HepG2 (cell line): Measurements from ENCODE around the gene ESR1. TPM values are rescaled to one million over a fixed set of nuclear protein-coding genes. Genes with fewer than 3 reads are reported as not detected.

Source experiments
- ATAC-seq: fragments of 200-7000 bp; cut with Tn5 transposase; 3 replicates; pipeline ENCODE4 v1.9.1; 2020; ENCODE audit warnings: mild to moderate bottlenecking, moderate library complexity
- BruUV-seq: library from RNA; stranded (reverse); fragments of 400-500 nt; replicated peaks from 2 replicates; lab custom pipeline; 2021; lab: Mats Ljungman, UMichigan
- CTCF ChIA-PET: fragments of 300-600 bp; formaldehyde crosslinking; extraction: SDS; loops from one replicate; lab custom pipeline; 2021; ENCODE audit warnings: low total read pairs, inconsistent platforms, low intra/inter-chr PET ratio; lab: Yijun Ruan, JAX
- POLR2A ChIA-PET: fragments of 350-600 bp; sonication (Branson Sonifier 250); formaldehyde crosslinking; loops from one replicate; lab custom pipeline; 2020; ENCODE audit warnings: antibody characterized with exemption, inconsistent platforms; lab: Yijun Ruan, JAX
- DNase-seq: peaks from one replicate; pipeline ENCODE4 v3.0.0-alpha.2; 2015; ENCODE audit warnings: low spot score
- FAIRE-seq: peaks from 3 replicates; lab custom pipeline; 2011; peaks lifted over from hg19 to GRCh38; lab: Jason Lieb, UNC
- H2AFZ ChIP-seq: one replicate; pipeline ENCODE4 v1.6.1; 2011; ENCODE audit warnings: low read length, inconsistent platforms
- H3K27ac ChIP-seq: fragments of 300-600 bp; 3 replicates; pipeline ENCODE4 v1.8.0; 2011; ENCODE audit warnings: mixed run types, mild to moderate bottlenecking, mixed read lengths, low read length, inconsistent platforms; ENCODE audit not compliant: insufficient read depth; ENCODE audit errors: extremely low read length
- H3K27me3 ChIP-seq, 2 experiments: fragments of 200-600 bp in 1 of 2; 2 replicates in 1 of 2; 3 replicates in 1 of 2; pipeline versions ENCODE4 v1.6.0 to v1.8.0; 2011; ENCODE audit warnings: low read length in 2 of 2, mild to moderate bottlenecking in 2 of 2, moderate library complexity in 2 of 2, inconsistent platforms in 1 of 2; ENCODE audit not compliant: insufficient read depth in 2 of 2, control insufficient read depth in 1 of 2
- H3K36me3 ChIP-seq, 2 experiments: fragments of 200-600 bp in 1 of 2; replicated peaks in 1 of 2; 2 replicates in 1 of 2; 3 replicates in 1 of 2; pipeline versions ENCODE4 v1.5.1 to v1.8.0; 2011; ENCODE audit warnings: low read length in 2 of 2, inconsistent platforms in 1 of 2; ENCODE audit not compliant: insufficient read depth in 2 of 2, control insufficient read depth in 1 of 2
- H3K4me1 ChIP-seq: 2 replicates; pipeline ENCODE4 v1.5.1; 2012; ENCODE audit warnings: low read length, inconsistent platforms; ENCODE audit not compliant: insufficient read depth
- H3K4me2 ChIP-seq: 2 replicates; pipeline ENCODE4 v1.6.0; 2011; ENCODE audit warnings: low read depth, low read length, inconsistent platforms
- H3K4me3 ChIP-seq, 3 experiments: fragments of 200-600 bp in 1 of 3; sonication (generic), shearing (Covaris generic) in 1 of 3; replicated peaks in 1 of 3; 2 replicates each; pipeline ENCODE4 v1.5.1; 2011 to 2016; ENCODE audit warnings: low read length in 3 of 3, inconsistent platforms in 2 of 3, low read depth in 2 of 3, mild to moderate bottlenecking in 2 of 3, control low read depth in 1 of 3, mixed read lengths in 1 of 3; ENCODE audit not compliant: insufficient read depth in 1 of 3
- H3K79me2 ChIP-seq: one replicate; pipeline ENCODE4 v1.6.1; 2011; ENCODE audit warnings: low read length, inconsistent platforms; ENCODE audit not compliant: insufficient read depth
- H3K9ac ChIP-seq: 2 replicates; pipeline ENCODE4 v1.6.0; 2011; ENCODE audit warnings: mild to moderate bottlenecking, low read depth, low read length, inconsistent platforms; ENCODE audit not compliant: insufficient read depth
- H3K9me3 ChIP-seq: 2 replicates; pipeline ENCODE4 v1.5.1; 2012; ENCODE audit warnings: mild to moderate bottlenecking, low read length
- H4K20me1 ChIP-seq: 2 replicates; pipeline ENCODE4 v1.6.0; 2011; ENCODE audit warnings: inconsistent platforms, mild to moderate bottlenecking, low read length, moderate library complexity; ENCODE audit not compliant: insufficient read depth
- EZH2 ChIP-seq: conservative IDR thresholded peaks from 2 replicates; pipeline ENCODE4 v1.6.1; 2012; ENCODE audit warnings: mild to moderate bottlenecking, low read depth, low read length, moderate library complexity
- GTF3A ChIP-seq: sonication (generic); formaldehyde crosslinking; conservative IDR thresholded peaks from 2 replicates; pipeline ENCODE4 v1.4.0; 2020; ENCODE audit warnings: mild to moderate bottlenecking, missing genetic modification reagents
- HDAC6 ChIP-seq: fragments of 200-600 bp; sonication (generic); IDR thresholded peaks from 2 replicates; pipeline ENCODE4 v1.7.0; 2017; ENCODE audit warnings: mild to moderate bottlenecking, antibody characterized with exemption, low read length, low read depth
- HNF4A ChIP-seq: sonication (generic); formaldehyde crosslinking; IDR thresholded peaks from 2 replicates; pipeline ENCODE4 v1.4.0; 2020; ENCODE audit warnings: missing genetic modification reagents
- HOXA3 ChIP-seq: sonication (generic); formaldehyde crosslinking; IDR thresholded peaks from 2 replicates; pipeline ENCODE4 v1.5.0; 2020; ENCODE audit warnings: missing genetic modification reagents
- IKZF1 ChIP-seq: fragments of 450-650 bp; IDR thresholded peaks from 2 replicates; pipeline ENCODE4 v1.7.1; 2016
- MAFF ChIP-seq: IDR thresholded peaks from 2 replicates; pipeline ENCODE4 v1.6.1; 2011; ENCODE audit warnings: low read depth, low read length, improper control_type of control experiment
- MLLT10 ChIP-seq: sonication (generic); formaldehyde crosslinking; IDR thresholded peaks from 2 replicates; pipeline ENCODE4 v1.4.0; 2020; ENCODE audit warnings: missing genetic modification reagents
- MXI1 ChIP-seq: IDR thresholded peaks from 3 replicates; pipeline ENCODE4 v1.6.1; 2012; ENCODE audit warnings: low read depth, low read length, inconsistent platforms, borderline replicate concordance
- MYNN ChIP-seq: sonication (generic); formaldehyde crosslinking; IDR thresholded peaks from 2 replicates; pipeline ENCODE4 v1.4.0; 2020; ENCODE audit warnings: mild to moderate bottlenecking, low read depth, missing genetic modification reagents
- SP5 ChIP-seq: IDR thresholded peaks from 2 replicates; pipeline ENCODE4 v1.6.1; 2016; ENCODE audit warnings: low read depth, borderline replicate concordance
- ZBTB42 ChIP-seq: sonication (generic); formaldehyde crosslinking; IDR thresholded peaks from 2 replicates; pipeline ENCODE4 v1.5.0; 2020; ENCODE audit warnings: mild to moderate bottlenecking, missing genetic modification reagents
- ZNF629 ChIP-seq: sonication (generic); formaldehyde crosslinking; conservative IDR thresholded peaks from 2 replicates; pipeline ENCODE4 v1.5.0; 2020; ENCODE audit warnings: missing genetic modification reagents
- ZNF83 ChIP-seq: sonication (generic); formaldehyde crosslinking; IDR thresholded peaks from 2 replicates; pipeline ENCODE4 v1.4.0; 2020; ENCODE audit warnings: missing genetic modification reagents, mild to moderate bottlenecking, borderline replicate concordance
- WGBS: methylation state at CpG from one replicate; pipeline ENCODE4 v1.1.6; 2017; ENCODE audit warnings: low lambda C conversion rate; 5-methylcytosine and 5-hydroxymethylcytosine counted together
- in situ Hi-C: cut with HindIII; loops from 2 replicates; pipeline ENCODE4 v1.10.0; 2017; ENCODE audit warnings: low pct_unique_long_range_greater_than_20kb; ENCODE audit not compliant: extremely low pct_ligation_motif_present
- intact Hi-C: fragments of 100-400 bp; cut with micrococcal nuclease; formaldehyde crosslinking; loops from one replicate; pipeline ENCODE4 v1.10.0; 2022; ENCODE audit not compliant: unreplicated experiment
- polyA plus RNA-seq, 8 experiments: library from polyadenylated mRNA; depleted of rRNA in 3 of 8; stranded (reverse) in 7 of 8; unstranded in 1 of 8; fragments of >200 nt; fragmentation: Illumina TruSeq in 4 of 8; extraction: Trizol in 4 of 8; gene quantifications; 2 replicates each; pipeline versions ENCODE4 v1.2.1 to v1.2.3, GENCODE V29; 2011 to 2016; ENCODE audit warnings: low read depth in 4 of 8, missing spikeins in 1 of 8, mixed read lengths in 1 of 8; ENCODE audit not compliant: insufficient read depth in 1 of 8
- total RNA-seq, 5 experiments: library from RNA; depleted of rRNA; stranded (reverse); fragments of >200 nt; fragmentation: Illumina TruSeq; extraction: Trizol; gene quantifications; 2 replicates each; pipeline ENCODE4 v1.2.3, GENCODE V29; 2016; ENCODE audit warnings: low read depth in 1 of 5
- TF ChIP-seq, protein P1 (sequence below): sonication (generic); formaldehyde crosslinking; IDR thresholded peaks from 2 replicates; pipeline ENCODE4 v1.5.1; 2020; ENCODE audit warnings: missing genetic modification reagents, mild to moderate bottlenecking, borderline replicate concordance
- TF ChIP-seq, protein P2 (sequence below), 2 experiments: fragments of 450-650 bp in 1 of 2; sonication (generic) in 1 of 2; formaldehyde crosslinking in 1 of 2; IDR thresholded peaks; 2 replicates each; pipeline versions ENCODE4 v1.6.1 to v1.8.0; 2016 to 2022; ENCODE audit warnings: antibody characterized with exemption in 1 of 2, mild to moderate bottlenecking in 1 of 2, missing genetic modification reagents in 1 of 2

ESR1 gene
- total and polyA plus RNA-seq, 2 of the 13 experiments (the other 11 are each of a cell fraction or from before 2014, with no cell fraction given): not detected

DNA sequence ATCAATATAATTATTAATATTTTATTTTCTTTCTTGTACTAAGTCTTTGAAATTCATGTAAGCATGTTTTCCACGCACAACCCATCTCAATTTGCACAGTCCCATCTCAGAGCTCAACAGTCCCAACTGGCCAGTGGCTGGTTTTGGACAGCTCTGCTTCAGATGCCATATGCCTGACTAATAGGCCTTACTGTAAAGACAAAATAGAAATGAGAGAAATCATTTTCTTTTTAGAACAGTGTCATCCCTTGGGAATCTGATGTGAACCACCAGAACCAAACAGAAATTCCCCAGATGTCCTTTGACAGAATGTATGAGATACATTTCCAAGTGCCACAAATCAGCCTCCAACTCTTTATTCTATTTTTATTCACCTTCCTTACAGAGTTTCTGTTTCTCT lies 338.9 kb downstream of the ESR1 start:
- H3K27me3 ChIP-seq: no peaks in the 10 kb centered on the region
- H3K79me2 ChIP-seq: no peaks in the 10 kb centered on the region
- TF ChIP-seq EZH2 (no peak), MYNN (no peak), HOXA3 (CRISPR knock-in tag) (no peak), ZNF83 (CRISPR knock-in tag) (no peak), GTF3A (CRISPR knock-in tag) (no peak), HNF4A (no peak), HDAC6 (no peak), ZBTB42 (no peak), MAFF (no peak), ZNF629 (CRISPR knock-in tag) (no peak), MXI1 (no peak), IKZF1 (no peak), SP5 (no peak), MLLT10 (CRISPR knock-in tag) (no peak)
- TF ChIP-seq, protein P1, sequence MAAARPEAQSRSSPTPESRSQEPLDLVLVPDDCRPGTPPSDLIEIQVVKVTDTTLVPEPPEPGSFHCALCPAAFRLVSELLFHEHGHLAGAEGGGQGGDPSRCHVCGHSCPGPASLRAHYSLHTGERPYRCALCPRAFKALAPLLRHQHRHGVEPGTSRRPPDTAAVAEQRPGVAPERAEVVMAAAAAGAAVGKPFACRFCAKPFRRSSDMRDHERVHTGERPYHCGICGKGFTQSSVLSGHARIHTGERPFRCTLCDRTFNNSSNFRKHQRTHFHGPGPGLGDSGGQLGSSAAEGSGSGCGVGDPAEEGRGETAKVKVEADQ (CRISPR knock-in tag): no peak
- TF ChIP-seq, protein P2, sequence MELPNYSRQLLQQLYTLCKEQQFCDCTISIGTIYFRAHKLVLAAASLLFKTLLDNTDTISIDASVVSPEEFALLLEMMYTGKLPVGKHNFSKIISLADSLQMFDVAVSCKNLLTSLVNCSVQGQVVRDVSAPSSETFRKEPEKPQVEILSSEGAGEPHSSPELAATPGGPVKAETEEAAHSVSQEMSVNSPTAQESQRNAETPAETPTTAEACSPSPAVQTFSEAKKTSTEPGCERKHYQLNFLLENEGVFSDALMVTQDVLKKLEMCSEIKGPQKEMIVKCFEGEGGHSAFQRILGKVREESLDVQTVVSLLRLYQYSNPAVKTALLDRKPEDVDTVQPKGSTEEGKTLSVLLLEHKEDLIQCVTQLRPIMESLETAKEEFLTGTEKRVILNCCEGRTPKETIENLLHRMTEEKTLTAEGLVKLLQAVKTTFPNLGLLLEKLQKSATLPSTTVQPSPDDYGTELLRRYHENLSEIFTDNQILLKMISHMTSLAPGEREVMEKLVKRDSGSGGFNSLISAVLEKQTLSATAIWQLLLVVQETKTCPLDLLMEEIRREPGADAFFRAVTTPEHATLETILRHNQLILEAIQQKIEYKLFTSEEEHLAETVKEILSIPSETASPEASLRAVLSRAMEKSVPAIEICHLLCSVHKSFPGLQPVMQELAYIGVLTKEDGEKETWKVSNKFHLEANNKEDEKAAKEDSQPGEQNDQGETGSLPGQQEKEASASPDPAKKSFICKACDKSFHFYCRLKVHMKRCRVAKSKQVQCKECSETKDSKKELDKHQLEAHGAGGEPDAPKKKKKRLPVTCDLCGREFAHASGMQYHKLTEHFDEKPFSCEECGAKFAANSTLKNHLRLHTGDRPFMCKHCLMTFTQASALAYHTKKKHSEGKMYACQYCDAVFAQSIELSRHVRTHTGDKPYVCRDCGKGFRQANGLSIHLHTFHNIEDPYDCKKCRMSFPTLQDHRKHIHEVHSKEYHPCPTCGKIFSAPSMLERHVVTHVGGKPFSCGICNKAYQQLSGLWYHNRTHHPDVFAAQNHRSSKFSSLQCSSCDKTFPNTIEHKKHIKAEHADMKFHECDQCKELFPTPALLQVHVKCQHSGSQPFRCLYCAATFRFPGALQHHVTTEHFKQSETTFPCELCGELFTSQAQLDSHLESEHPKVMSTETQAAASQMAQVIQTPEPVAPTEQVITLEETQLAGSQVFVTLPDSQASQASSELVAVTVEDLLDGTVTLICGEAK (IDR thresholded peaks at IDR 0.05): no peak
- TF ChIP-seq, protein P2 (CRISPR knock-in tag; IDR thresholded peaks at IDR 0.05): no peak
- ChIA-PET POLR2A (no interaction called here), CTCF (no interaction called here)
- H3K4me3 ChIP-seq: no peak overlapping the region
- H3K36me3 ChIP-seq: no peaks in the 10 kb centered on the region; a peak in 1 of 5 replicates
- BruUV-seq: no TSS peak
- no peaks in the 10 kb centered on the region for H4K20me1 ChIP-seq
- no peaks in the 10 kb centered on the region for H3K9me3 ChIP-seq
- WGBS: 100% methylated on average over 1 of the region's 1 CpG
- peaks cover 19% of the 10 kb centered on the region for H3K4me1 ChIP-seq
- intact Hi-C loops (no loop called here), in situ Hi-C loops (no loop called here)
- ATAC-seq: no peak
- no peak for DNase-seq
- H3K4me2 ChIP-seq: no peak overlapping the region
- H3K27ac ChIP-seq: no peak overlapping the region
- H3K9ac ChIP-seq: no peak overlapping the region
- no peak overlapping the region for H2AFZ ChIP-seq
- no peak for FAIRE-seq
